Brain microvascular endothelial cell (primary cell): Measurements from ENCODE around the gene NRG2.

Experiments used
- DNase-seq: peaks from one replicate; pipeline ENCODE4 v3.0.0-alpha.2; 2020
- H3K27ac ChIP-seq: fragments of 250-450 bp; sonication (Bioruptor Pico); 2 replicates; pipeline ENCODE4 v1.5.1; 2020; ENCODE audit warnings: mild to moderate bottlenecking, moderate library complexity
- H3K27me3 ChIP-seq: fragments of 250-450 bp; sonication (Bioruptor Pico); replicated peaks from 2 replicates; pipeline ENCODE4 v1.5.1; 2020; ENCODE audit warnings: mild to moderate bottlenecking
- H3K36me3 ChIP-seq: fragments of 250-450 bp; sonication (Bioruptor Pico); replicated peaks from 2 replicates; pipeline ENCODE4 v1.5.1; 2020; ENCODE audit warnings: mild to moderate bottlenecking
- H3K4me3 ChIP-seq: 2 replicates; pipeline ENCODE4 v1.5.1; 2011; ENCODE audit warnings: low read depth, mild to moderate bottlenecking, control low read depth, low read length, moderate library complexity
- CTCF ChIP-seq: IDR thresholded peaks from 2 replicates; pipeline ENCODE4 v1.5.1; 2011; ENCODE audit warnings: low read depth, mild to moderate bottlenecking, moderate library complexity, low read length, control low read depth, inconsistent platforms; ENCODE audit errors: missing control alignments
- in situ Hi-C: cut with HindIII; loops from 2 replicates; pipeline ENCODE4 v1.10.0; 2017; ENCODE audit warnings: low sequenced_read_pairs, low pct_ligation_motif_present

Gene NRG2

GRCh38 chr5:139906661-139907060 lies 136.4 kb downstream of the NRG2 start:
- in situ Hi-C loops, result no loop called here
- H3K27me3 ChIP-seq, result peaks cover 58% of the 10 kb centered on the region
- H3K27ac ChIP-seq, result no peak overlapping the region
- TF ChIP-seq CTCF, result no peak
- no peaks in the 10 kb centered on the region for H3K36me3 ChIP-seq
- no peak overlapping the region for H3K4me3 ChIP-seq
- no peak for DNase-seq

- Histone ChIP-seq H3K36me3 (no peaks in the 10 kb centered on the region), H3K27me3 (peaks cover 68% of the 10 kb centered on the region), H3K27ac (no peak overlapping the region), H3K4me3 (no peak overlapping the region)
- no peak for DNase-seq
- TF ChIP-seq CTCF, result no peak
- in situ Hi-C loops, result no loop called here
Observed at GRCh38 chr5:139904816-139905661, 138.1 kb downstream of the NRG2 start.

- peaks cover 68% of the 10 kb centered on the region for H3K27me3 ChIP-seq
- TF ChIP-seq CTCF, result no peak
- no peak overlapping the region for H3K4me3 ChIP-seq
- in situ Hi-C loops, result no loop called here
- H3K36me3 ChIP-seq, result no peaks in the 10 kb centered on the region
- no peak overlapping the region for H3K27ac ChIP-seq
- DNase-seq, result no peak
Observed at GRCh38 chr5:139904566-139904815, 138.6 kb downstream of the NRG2 start.

GRCh38 chr5:139903795-139904565 lies 139.1 kb downstream of the NRG2 start:
- no peaks in the 10 kb centered on the region for H3K36me3 ChIP-seq
- H3K27me3 ChIP-seq, result peaks cover 66% of the 10 kb centered on the region
- no peak overlapping the region for H3K27ac ChIP-seq
- no peak for TF ChIP-seq CTCF
- no peak overlapping the region for H3K4me3 ChIP-seq
- in situ Hi-C loops, result no loop called here
- DNase-seq, result no peak

GRCh38 chr5:139903450-139903794 lies 139.7 kb downstream of the NRG2 start:
- Histone ChIP-seq H3K36me3 (no peaks in the 10 kb centered on the region), H3K27ac (no peak overlapping the region), H3K4me3 (no peak overlapping the region), H3K27me3 (peaks cover 63% of the 10 kb centered on the region)
- no peak for DNase-seq
- TF ChIP-seq CTCF, result no peak
- in situ Hi-C loops, result no loop called here
